Body of pancreas (tissue), 4 donors: ENCODE measurements around the gene MGAT5.

Experiments used
- CTCF ChIP-seq, 7 experiments: fragments of 450-650 bp in 4 of 7; fragments of 200-600 bp in 3 of 7; sonication (generic) in 3 of 7; IDR thresholded peaks; one replicate each; pipeline ENCODE4 v1.5.1; 2016 to 2019; ENCODE audit warnings: antibody characterized with exemption in 7 of 7
- POLR2A ChIP-seq, 3 donors: fragments of 450-650 bp; IDR thresholded peaks; one replicate each; pipeline ENCODE4 v1.6.1; 2016; ENCODE audit warnings: antibody characterized with exemption in 3 of 3, mild to moderate bottlenecking in 2 of 3

GRCh38 chr2:134217924-134218323 is 35.9 kb upstream of the MGAT5 start:
- TF ChIP-seq CTCF (IDR thresholded peaks at IDR 0.05) (no peak), POLR2A (IDR thresholded peaks at IDR 0.05) (no peak)
